Raji (cell line): ENCODE measurements around the gene PTPRT.

ENCODE experiments used
- POLR2A ChIP-seq: IDR thresholded peaks from 2 replicates; pipeline ENCODE4 v1.6.1; 2011; ENCODE audit warnings: low read depth, low read length, control low read depth; ENCODE audit not compliant: insufficient read depth

PTPRT gene

GRCh38 chr20:43029176-43029575, 160.5 kb downstream of the PTPRT start:
- TF ChIP-seq POLR2A = no peak

- no peak for TF ChIP-seq POLR2A
Measured at GRCh38 chr20:43028470-43028869, 161.2 kb downstream of the PTPRT start.

- no peak for TF ChIP-seq POLR2A
Measured at GRCh38 chr20:43023836-43024235, 165.9 kb downstream of the PTPRT start.

- no peak for TF ChIP-seq POLR2A
Measured at GRCh38 chr20:43022568-43022967, 167.1 kb downstream of the PTPRT start.

GRCh38 chr20:43022081-43022480, 167.6 kb downstream of the PTPRT start:
- no peak for TF ChIP-seq POLR2A

- TF ChIP-seq POLR2A = no peak
Measured at GRCh38 chr20:43017241-43018030, 172.3 kb downstream of the PTPRT start.

- no peak for TF ChIP-seq POLR2A
Measured at GRCh38 chr20:43016257-43016656, 173.4 kb downstream of the PTPRT start.

GRCh38 chr20:43015566-43015965, 174.1 kb downstream of the PTPRT start:
- TF ChIP-seq POLR2A = no peak

GRCh38 chr20:43014206-43014605, 175.5 kb downstream of the PTPRT start:
- TF ChIP-seq POLR2A = no peak

GRCh38 chr20:43011491-43011890, 178.2 kb downstream of the PTPRT start:
- no peak for TF ChIP-seq POLR2A

GRCh38 chr20:43009532-43009931, 180.2 kb downstream of the PTPRT start:
- TF ChIP-seq POLR2A = no peak

- no peak for TF ChIP-seq POLR2A
Measured at GRCh38 chr20:43007525-43007924, 182.2 kb downstream of the PTPRT start.

- no peak for TF ChIP-seq POLR2A
Measured at GRCh38 chr20:43006651-43007375, 182.9 kb downstream of the PTPRT start.

- TF ChIP-seq POLR2A = no peak
Measured at GRCh38 chr20:43003318-43003944, 186.3 kb downstream of the PTPRT start.

- TF ChIP-seq POLR2A = no peak
Measured at GRCh38 chr20:42996141-42996540, 193.6 kb downstream of the PTPRT start.

GRCh38 chr20:42988319-42988718, 201.4 kb downstream of the PTPRT start:
- TF ChIP-seq POLR2A = no peak
